VCaP (cell line): ENCODE results near the gene SPOCK1.

Experiments
- H3K27ac ChIP-seq: fragments of 450-650 bp; 2 replicates; pipeline ENCODE4 v1.5.1; 2017
- TF ChIP-seq, protein P1 (sequence below): fragments of 450-650 bp; conservative IDR thresholded peaks from 2 replicates; pipeline ENCODE4 v1.5.1; 2017; ENCODE audit warnings: mild to moderate bottlenecking, moderate library complexity

The SPOCK1 gene

DNA sequence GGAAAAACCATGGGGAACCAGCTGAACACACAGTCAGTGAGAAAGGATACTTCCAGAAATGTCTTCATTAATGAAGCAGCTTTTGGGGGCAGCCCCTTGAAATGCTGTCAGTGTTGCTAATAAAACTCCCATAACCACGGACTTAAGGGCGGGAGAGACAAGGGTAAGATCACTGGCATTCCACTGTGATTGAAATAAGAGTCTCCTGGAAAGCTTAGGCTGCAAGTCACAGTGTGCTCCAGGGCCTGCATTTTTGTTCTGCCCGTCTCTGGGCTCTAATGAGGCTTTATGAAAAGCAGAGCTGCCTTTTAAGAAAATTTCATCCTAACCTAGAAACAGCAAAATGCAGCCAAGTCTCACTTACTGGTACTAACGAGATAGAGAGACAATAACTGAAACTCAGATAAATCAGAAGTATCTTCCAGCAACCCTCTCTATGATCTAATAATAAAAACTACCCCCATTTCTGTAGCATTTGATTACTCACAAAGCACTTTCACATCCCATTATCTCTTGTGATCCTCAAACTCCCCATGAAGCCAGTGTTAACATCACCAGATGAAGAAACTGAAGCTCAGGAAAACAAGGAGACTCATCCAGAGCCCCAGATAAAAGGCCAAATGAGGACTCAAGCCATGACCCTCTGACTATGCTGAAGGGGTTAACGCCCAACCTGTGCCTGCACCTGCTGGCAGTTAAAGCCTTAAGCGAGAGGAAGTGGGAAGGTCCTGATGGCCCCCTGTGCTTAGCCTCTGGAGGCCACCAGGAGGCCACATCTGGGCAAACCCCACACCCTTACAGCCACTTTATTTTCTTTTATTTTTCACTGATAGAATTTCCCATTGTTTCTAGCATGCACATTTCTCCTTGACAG lies 37.5 kb downstream of the SPOCK1 start:
- TF ChIP-seq, protein P1, sequence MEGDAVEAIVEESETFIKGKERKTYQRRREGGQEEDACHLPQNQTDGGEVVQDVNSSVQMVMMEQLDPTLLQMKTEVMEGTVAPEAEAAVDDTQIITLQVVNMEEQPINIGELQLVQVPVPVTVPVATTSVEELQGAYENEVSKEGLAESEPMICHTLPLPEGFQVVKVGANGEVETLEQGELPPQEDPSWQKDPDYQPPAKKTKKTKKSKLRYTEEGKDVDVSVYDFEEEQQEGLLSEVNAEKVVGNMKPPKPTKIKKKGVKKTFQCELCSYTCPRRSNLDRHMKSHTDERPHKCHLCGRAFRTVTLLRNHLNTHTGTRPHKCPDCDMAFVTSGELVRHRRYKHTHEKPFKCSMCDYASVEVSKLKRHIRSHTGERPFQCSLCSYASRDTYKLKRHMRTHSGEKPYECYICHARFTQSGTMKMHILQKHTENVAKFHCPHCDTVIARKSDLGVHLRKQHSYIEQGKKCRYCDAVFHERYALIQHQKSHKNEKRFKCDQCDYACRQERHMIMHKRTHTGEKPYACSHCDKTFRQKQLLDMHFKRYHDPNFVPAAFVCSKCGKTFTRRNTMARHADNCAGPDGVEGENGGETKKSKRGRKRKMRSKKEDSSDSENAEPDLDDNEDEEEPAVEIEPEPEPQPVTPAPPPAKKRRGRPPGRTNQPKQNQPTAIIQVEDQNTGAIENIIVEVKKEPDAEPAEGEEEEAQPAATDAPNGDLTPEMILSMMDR: 0 out of 2 replicates have a peak, but pooled peaks have one; percentile 8
- no peak overlapping the region for H3K27ac ChIP-seq

DNA sequence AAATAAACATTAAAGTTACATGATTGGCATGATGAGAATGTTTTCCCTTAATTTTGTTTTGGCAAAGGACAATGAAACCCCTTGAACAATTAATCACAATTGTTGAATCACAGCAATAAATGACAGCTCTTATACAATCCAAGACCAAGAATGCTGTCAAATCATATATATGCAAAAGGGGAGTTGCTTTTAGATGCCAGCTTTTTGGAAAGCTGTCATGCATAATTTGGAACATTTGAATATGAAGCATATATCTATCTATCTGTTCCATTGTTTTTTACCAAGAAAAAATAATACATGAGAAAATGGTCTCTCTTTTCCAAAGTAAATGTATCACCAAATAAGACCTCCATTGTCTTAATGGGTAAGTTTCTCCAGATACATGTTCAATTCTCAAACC lies 44.5 kb downstream of the SPOCK1 start:
- TF ChIP-seq, protein P1: no peak
- H3K27ac ChIP-seq: no peak overlapping the region

DNA sequence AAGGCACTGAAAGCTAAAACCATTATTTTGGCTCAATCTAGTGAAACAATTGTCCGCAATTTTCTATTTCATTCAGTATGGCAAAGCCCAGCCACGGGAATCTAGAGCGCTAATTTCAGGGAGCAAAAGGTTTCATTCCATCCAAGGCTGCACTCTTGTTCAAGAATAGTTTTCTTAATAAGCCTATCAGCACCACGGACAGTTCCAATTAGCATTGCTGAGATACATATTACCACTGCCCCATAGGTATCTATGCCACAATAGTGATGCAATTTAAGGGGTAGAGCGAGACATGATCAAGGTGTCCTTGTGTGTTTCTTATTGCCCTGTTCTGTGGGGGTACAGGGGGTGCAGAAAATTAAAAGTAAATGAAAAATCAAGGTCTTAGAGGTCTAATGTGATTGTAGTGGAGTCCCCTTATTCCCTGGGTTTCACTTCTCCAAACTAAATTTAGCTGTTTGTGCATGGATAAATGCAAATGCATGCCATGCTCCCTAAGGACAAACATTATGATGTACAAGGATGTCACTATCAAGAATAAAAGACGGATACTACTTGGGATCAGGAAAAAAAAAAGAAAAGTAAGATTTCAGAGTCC lies 45.5 kb downstream of the SPOCK1 start:
- no peak overlapping the region for H3K27ac ChIP-seq
- TF ChIP-seq, protein P1: no peak

DNA sequence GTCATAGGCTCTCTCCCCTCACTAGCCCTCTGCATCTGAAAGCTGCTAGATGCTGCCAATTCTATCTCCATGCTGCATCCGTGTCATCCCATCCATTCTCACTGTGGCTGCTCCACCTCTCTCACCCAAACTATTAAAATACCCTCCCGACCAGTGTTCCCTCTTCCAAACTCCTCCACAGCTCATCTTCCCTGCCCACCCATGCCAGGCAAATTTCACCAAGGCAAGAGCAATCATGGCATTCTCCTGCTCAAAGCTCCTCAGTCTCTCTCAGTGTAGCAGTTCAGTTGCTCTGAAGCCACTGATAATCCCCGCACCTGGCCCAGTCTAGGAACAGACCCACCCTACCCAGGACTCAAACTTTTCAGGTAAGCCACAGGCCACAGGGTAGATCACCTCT lies 48.4 kb downstream of the SPOCK1 start:
- TF ChIP-seq, protein P1: no peak

DNA sequence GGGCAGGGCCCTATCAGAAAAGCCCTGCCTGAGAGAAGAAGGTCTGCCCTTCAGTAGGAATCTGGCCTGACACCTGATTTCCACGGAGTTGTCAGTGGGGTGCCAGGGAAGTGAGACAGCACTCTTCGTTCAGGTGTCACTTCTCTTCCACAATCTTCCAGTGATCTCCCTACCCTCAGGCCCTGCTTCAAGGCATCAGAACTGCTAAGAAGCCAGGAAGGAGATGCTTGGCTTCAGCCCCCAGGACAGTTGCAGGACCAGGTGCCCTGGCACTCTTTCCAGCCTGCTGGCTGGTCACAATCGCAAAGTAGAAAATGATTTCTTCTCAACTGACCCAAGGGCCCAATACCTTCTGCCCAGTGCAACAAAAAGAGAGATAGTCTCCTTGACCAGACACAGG lies 50.3 kb downstream of the SPOCK1 start:
- TF ChIP-seq, protein P1: no peak
- H3K27ac ChIP-seq: no peak overlapping the region

More for the DNA sequence above, 48.4 kb downstream of the SPOCK1 start:
- no peak overlapping the region for H3K27ac ChIP-seq

DNA sequence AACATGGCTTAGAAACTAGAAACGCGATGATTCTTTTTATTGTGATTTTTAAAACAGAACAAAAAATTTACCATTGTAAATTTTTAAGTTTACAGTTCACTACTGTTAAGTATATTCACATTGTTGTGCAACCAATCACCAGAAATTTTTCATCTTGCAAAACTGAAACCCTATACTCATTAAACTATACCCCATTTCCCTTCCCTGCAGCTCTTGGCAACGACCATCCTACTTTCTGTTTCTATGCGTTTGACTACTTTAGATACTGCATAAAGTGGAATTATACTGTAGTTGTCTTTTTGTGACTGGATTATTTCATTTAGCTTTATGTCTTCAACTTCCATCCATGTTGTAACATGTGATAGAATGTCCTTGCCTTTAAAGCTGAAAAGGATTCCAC lies 52.5 kb downstream of the SPOCK1 start:
- TF ChIP-seq, protein P1: no peak
- no peak overlapping the region for H3K27ac ChIP-seq

DNA sequence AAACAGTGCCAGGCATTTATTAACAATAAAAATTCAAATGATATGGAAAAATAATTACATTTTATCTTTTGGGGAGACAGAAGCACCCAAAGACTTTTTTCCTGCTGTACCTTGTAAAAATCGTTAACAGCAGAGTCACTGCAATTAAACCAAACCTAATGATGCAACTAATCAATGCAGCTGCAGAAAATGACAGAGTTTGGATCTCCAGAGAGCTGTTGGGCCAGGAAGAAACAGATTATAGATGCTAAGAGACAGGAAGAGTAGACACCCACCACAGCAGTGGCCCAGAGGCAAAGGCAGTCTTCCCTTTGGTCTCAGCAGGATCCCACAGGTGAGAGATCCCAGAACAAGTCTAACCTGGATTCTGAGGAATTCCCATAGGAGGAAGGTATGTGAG lies 53.0 kb downstream of the SPOCK1 start:
- TF ChIP-seq, protein P1: no peak

More for the DNA sequence above, 53.0 kb downstream of the SPOCK1 start:
- no peak overlapping the region for H3K27ac ChIP-seq
